CD8-positive, alpha-beta memory T cell (primary cell): ENCODE results near the gene ARHGEF11. TPM values are rescaled to one million over a fixed set of nuclear protein-coding genes. Genes with fewer than 3 reads are reported as not detected.

Experiments used
- CTCF ChIA-PET: fragments of 350-600 bp; sonication (Branson Sonifier 250); formaldehyde crosslinking; loops from one replicate; lab custom pipeline; 2021; ENCODE audit warnings: antibody characterized with exemption; lab: Charles Lee
- POLR2A ChIA-PET: fragments of 350-600 bp; sonication (Branson Sonifier 250); formaldehyde crosslinking; loops from one replicate; lab custom pipeline; 2021; ENCODE audit warnings: antibody characterized with exemption; lab: Charles Lee
- DNase-seq, 5 donors: peaks; one replicate each; pipeline versions ENCODE4 v3.0.0 to v3.0.0-alpha.2; 2020 to 2022; ENCODE audit warnings: mixed read lengths in 1 of 5
- H3K27ac ChIP-seq: one replicate; pipeline ENCODE4 v1.7.0; 2013; ENCODE audit warnings: low read depth, mild to moderate bottlenecking, low read length, moderate library complexity
- H3K27me3 ChIP-seq: 2 replicates; pipeline ENCODE4 v1.7.0; 2013; ENCODE audit warnings: low read length, mild to moderate bottlenecking; ENCODE audit not compliant: insufficient read depth, poor library complexity, severe bottlenecking
- H3K36me3 ChIP-seq: 2 replicates; pipeline ENCODE4 v1.7.0; 2013; ENCODE audit warnings: mild to moderate bottlenecking, low read length, moderate library complexity; ENCODE audit not compliant: insufficient read depth
- H3K4me1 ChIP-seq: 2 replicates; pipeline ENCODE4 v1.7.0; 2013; ENCODE audit warnings: mild to moderate bottlenecking, low read length, moderate library complexity; ENCODE audit not compliant: insufficient read depth
- H3K4me3 ChIP-seq: 2 replicates; pipeline ENCODE4 v1.7.0; 2013; ENCODE audit warnings: mild to moderate bottlenecking, low read length
- H3K9me3 ChIP-seq: 2 replicates; pipeline ENCODE4 v1.7.0; 2013; ENCODE audit warnings: mild to moderate bottlenecking, low read length
- H3K27ac Mint-ChIP-seq, 8 donors: one replicate each; pipeline ENCODE4 v1.8.0; 2020 to 2021; ENCODE audit warnings: mixed read lengths in 8 of 8, mild to moderate bottlenecking in 6 of 8, inconsistent platforms in 3 of 8, moderate library complexity in 3 of 8
- H3K27me3 Mint-ChIP-seq, 2 donors: one replicate each; pipeline ENCODE4 v1.8.0; 2020 to 2021; ENCODE audit warnings: mixed read lengths in 2 of 2, mild to moderate bottlenecking in 1 of 2, moderate library complexity in 1 of 2
- H3K36me3 Mint-ChIP-seq, 3 donors: one replicate each; pipeline ENCODE4 v1.8.0; 2020 to 2021; ENCODE audit warnings: mixed read lengths in 3 of 3, inconsistent platforms in 1 of 3, mild to moderate bottlenecking in 1 of 3
- H3K4me1 Mint-ChIP-seq, 3 donors: one replicate each; pipeline ENCODE4 v1.8.0; 2020 to 2021; ENCODE audit warnings: mixed read lengths in 3 of 3, inconsistent platforms in 1 of 3, mild to moderate bottlenecking in 1 of 3
- H3K4me3 Mint-ChIP-seq, 7 donors: one replicate each; pipeline ENCODE4 v1.8.0; 2020 to 2021; ENCODE audit warnings: mixed read lengths in 7 of 7, mild to moderate bottlenecking in 6 of 7, moderate library complexity in 4 of 7, inconsistent platforms in 2 of 7
- H3K9me3 Mint-ChIP-seq, 5 donors: one replicate each; pipeline ENCODE4 v1.8.0; 2020 to 2022; ENCODE audit warnings: mixed read lengths in 5 of 5, mild to moderate bottlenecking in 3 of 5, moderate library complexity in 2 of 5, inconsistent platforms in 1 of 5
- polyA plus RNA-seq: library from polyadenylated mRNA; unstranded; fragments of 300-500 nt; fragmentation: Illumina TruSeq; gene quantifications from one replicate; pipeline ENCODE4 v1.2.3, GENCODE V29; 2021
- total RNA-seq, 2 experiments: library from RNA; stranded (reverse); gene quantifications; one replicate each; pipeline ENCODE4 v1.2.3, GENCODE V29; 2021

Gene ARHGEF11
- total and polyA plus RNA-seq, 3 experiments from 2014 or later: 2.1 to 4.0 (median 3.0) TPM

GRCh38 chr1:156942176-156942575, 103.4 kb downstream of the ARHGEF11 start:
- no peaks in the 10 kb centered on the region for H3K27me3 ChIP-seq
- H3K4me1 ChIP-seq: no peaks in the 10 kb centered on the region
- peaks cover 9 to 38% (median 14%) of the 10 kb centered on the region in 3 donors for H3K36me3 Mint-ChIP-seq
- ChIA-PET CTCF (interaction anchor here (1.1 to 1.6 kb wide), 2 partner anchors 10 to 48 kb away, joined by 3 to 7 read pairs; partner anchors contain the start of gene PEAR1), POLR2A (no interaction called here)
- no peak overlapping the region for H3K27ac ChIP-seq
- DNase-seq: no peak
- H3K36me3 ChIP-seq: peaks cover 6% of the 10 kb centered on the region
- H3K9me3 Mint-ChIP-seq: no peaks in the 10 kb centered on the region
- no peaks in the 10 kb centered on the region for H3K4me1 Mint-ChIP-seq
- no peak overlapping the region for H3K4me3 Mint-ChIP-seq
- no peaks in the 10 kb centered on the region for H3K9me3 ChIP-seq
- no peak overlapping the region for H3K27ac Mint-ChIP-seq
- no peak overlapping the region for H3K4me3 ChIP-seq
- H3K27me3 Mint-ChIP-seq: peaks cover 0 to 13% of the 10 kb centered on the region in 2 donors

GRCh38 chr1:156941675-156942074, 103.9 kb downstream of the ARHGEF11 start:
- CTCF ChIA-PET: interaction anchor here (1.1 to 1.6 kb wide), 2 partner anchors 9 to 48 kb away, joined by 3 to 7 read pairs; partner anchors contain the start of gene PEAR1
- Histone ChIP-seq H3K4me3 (no peak overlapping the region), H3K27ac (no peak overlapping the region), H3K27me3 (no peaks in the 10 kb centered on the region), H3K4me1 (no peaks in the 10 kb centered on the region), H3K9me3 (no peaks in the 10 kb centered on the region), H3K36me3 (peaks cover 6% of the 10 kb centered on the region)
- no peak overlapping the region for H3K4me3 Mint-ChIP-seq
- peaks cover 3 to 13% of the 10 kb centered on the region in 2 donors for H3K27me3 Mint-ChIP-seq
- DNase-seq: no peak
- POLR2A ChIA-PET: no interaction called here
- H3K9me3 Mint-ChIP-seq: no peaks in the 10 kb centered on the region
- peaks cover 9 to 34% (median 14%) of the 10 kb centered on the region in 3 donors for H3K36me3 Mint-ChIP-seq
- no peaks in the 10 kb centered on the region for H3K4me1 Mint-ChIP-seq
- no peak overlapping the region for H3K27ac Mint-ChIP-seq

GRCh38 chr1:156939786-156940334, 105.7 kb downstream of the ARHGEF11 start:
- CTCF ChIA-PET: no interaction called here
- peaks cover 0 to 19% (median 9%) of the 10 kb centered on the region in 3 donors for H3K36me3 Mint-ChIP-seq
- no peaks in the 10 kb centered on the region for H3K9me3 ChIP-seq
- no peak overlapping the region for H3K27ac ChIP-seq
- H3K36me3 ChIP-seq: peaks cover 2% of the 10 kb centered on the region
- no peaks in the 10 kb centered on the region for H3K27me3 ChIP-seq
- no peaks in the 10 kb centered on the region for H3K4me1 ChIP-seq
- H3K4me1 Mint-ChIP-seq: no peaks in the 10 kb centered on the region
- POLR2A ChIA-PET: no interaction called here
- H3K4me3 ChIP-seq: no peak overlapping the region
- no peak for DNase-seq
- no peaks in the 10 kb centered on the region for H3K9me3 Mint-ChIP-seq
- H3K4me3 Mint-ChIP-seq: no peak overlapping the region
- H3K27me3 Mint-ChIP-seq: peaks cover 4 to 8% of the 10 kb centered on the region in 2 donors
- H3K27ac Mint-ChIP-seq: no peak overlapping the region

- POLR2A ChIA-PET: no interaction called here
- Histone ChIP-seq H3K27ac (no peak overlapping the region), H3K27me3 (no peaks in the 10 kb centered on the region), H3K36me3 (no peaks in the 10 kb centered on the region), H3K4me3 (no peak overlapping the region), H3K9me3 (no peaks in the 10 kb centered on the region), H3K4me1 (no peaks in the 10 kb centered on the region)
- no peaks in the 10 kb centered on the region for H3K9me3 Mint-ChIP-seq
- DNase-seq: no peak
- no peak overlapping the region for H3K27ac Mint-ChIP-seq
- H3K27me3 Mint-ChIP-seq: peaks cover 4 to 8% of the 10 kb centered on the region in 2 donors
- no peaks in the 10 kb centered on the region for H3K4me1 Mint-ChIP-seq
- no peak overlapping the region for H3K4me3 Mint-ChIP-seq
- CTCF ChIA-PET: no interaction called here
- peaks cover 0 to 15% (median 9%) of the 10 kb centered on the region in 3 donors for H3K36me3 Mint-ChIP-seq
These were observed 106.7 kb downstream of the ARHGEF11 start for GRCh38 chr1:156938813-156939212.

- CTCF ChIA-PET: no interaction called here
- POLR2A ChIA-PET: no interaction called here
- H3K36me3 Mint-ChIP-seq: peaks cover 0 to 13% (median 6%) of the 10 kb centered on the region in 3 donors
These were observed 107.7 kb downstream of the ARHGEF11 start for GRCh38 chr1:156937883-156938282.

GRCh38 chr1:156936721-156937220, 108.8 kb downstream of the ARHGEF11 start:
- H3K4me1 ChIP-seq: no peaks in the 10 kb centered on the region
- peaks cover 0 to 9% (median 4%) of the 10 kb centered on the region in 3 donors for H3K36me3 Mint-ChIP-seq
- no peak overlapping the region for H3K4me3 Mint-ChIP-seq
- peaks cover 10 to 20% of the 10 kb centered on the region in 2 donors for H3K27me3 Mint-ChIP-seq
- H3K9me3 ChIP-seq: no peaks in the 10 kb centered on the region
- H3K27ac Mint-ChIP-seq: no peak overlapping the region
- CTCF ChIA-PET: no interaction called here
- no peaks in the 10 kb centered on the region for H3K9me3 Mint-ChIP-seq
- H3K4me3 ChIP-seq: no peak overlapping the region
- no peaks in the 10 kb centered on the region for H3K36me3 ChIP-seq
- no peaks in the 10 kb centered on the region for H3K4me1 Mint-ChIP-seq
- no peak for DNase-seq
- H3K27ac ChIP-seq: no peak overlapping the region
- H3K27me3 ChIP-seq: no peaks in the 10 kb centered on the region
- POLR2A ChIA-PET: no interaction called here

More at GRCh38 chr1:156937883-156938282, 107.7 kb downstream of the ARHGEF11 start:
- no peaks in the 10 kb centered on the region for H3K9me3 ChIP-seq
- Mint-ChIP-seq H3K27me3 (peaks cover 9 to 12% of the 10 kb centered on the region in 2 donors), H3K27ac (no peak overlapping the region), H3K4me3 (no peak overlapping the region), H3K9me3 (no peaks in the 10 kb centered on the region), H3K4me1 (no peaks in the 10 kb centered on the region)
- no peak overlapping the region for H3K27ac ChIP-seq
- H3K36me3 ChIP-seq: no peaks in the 10 kb centered on the region
- H3K4me3 ChIP-seq: no peak overlapping the region
- no peak for DNase-seq
- H3K27me3 ChIP-seq: no peaks in the 10 kb centered on the region
- no peaks in the 10 kb centered on the region for H3K4me1 ChIP-seq

GRCh38 chr1:156936191-156936590, 109.4 kb downstream of the ARHGEF11 start:
- Mint-ChIP-seq H3K36me3 (peaks cover 0 to 7% (median 4%) of the 10 kb centered on the region in 3 donors), H3K27me3 (peaks cover 15 to 24% of the 10 kb centered on the region in 2 donors), H3K9me3 (no peaks in the 10 kb centered on the region), H3K27ac (no peak overlapping the region), H3K4me1 (no peaks in the 10 kb centered on the region), H3K4me3 (no peak overlapping the region)
- DNase-seq: no peak
- ChIA-PET CTCF (no interaction called here), POLR2A (no interaction called here)
- Histone ChIP-seq H3K9me3 (no peaks in the 10 kb centered on the region), H3K4me1 (no peaks in the 10 kb centered on the region), H3K27ac (no peak overlapping the region), H3K4me3 (no peak overlapping the region), H3K27me3 (no peaks in the 10 kb centered on the region), H3K36me3 (no peaks in the 10 kb centered on the region)

GRCh38 chr1:156935505-156936128, 109.9 kb downstream of the ARHGEF11 start:
- H3K27ac Mint-ChIP-seq: no peak overlapping the region
- no peak overlapping the region for H3K27ac ChIP-seq
- no peaks in the 10 kb centered on the region for H3K9me3 Mint-ChIP-seq
- H3K4me1 Mint-ChIP-seq: no peaks in the 10 kb centered on the region
- no peaks in the 10 kb centered on the region for H3K9me3 ChIP-seq
- ChIA-PET CTCF (no interaction called here), POLR2A (no interaction called here)
- H3K36me3 Mint-ChIP-seq: peaks cover 0 to 6% (median 2%) of the 10 kb centered on the region in 3 donors
- DNase-seq: no peak
- no peak overlapping the region for H3K4me3 Mint-ChIP-seq
- no peaks in the 10 kb centered on the region for H3K27me3 ChIP-seq
- H3K4me3 ChIP-seq: no peak overlapping the region
- no peaks in the 10 kb centered on the region for H3K4me1 ChIP-seq
- H3K27me3 Mint-ChIP-seq: peaks cover 20 to 26% of the 10 kb centered on the region in 2 donors
- no peaks in the 10 kb centered on the region for H3K36me3 ChIP-seq
